Stimulated activated CD4-positive, alpha-beta T cell treated with anti-CD3 and anti-CD28 coated beads, TNF-alpha, amount 100 ng/mL, for 24 hours (primary cell): ENCODE data around the gene INTS4.
"Not testable (repeated sequence)": the region's sequence is repeated elsewhere in the genome, so short reads cannot be mapped to it uniquely, and the experiment has no call there.

Experiments
- DNase-seq, 3 experiments: peaks; one replicate each; pipeline ENCODE4 v3.0.0-alpha.2; 2020; ENCODE audit warnings: low read depth in 3 of 3

INTS4 gene, protein sequence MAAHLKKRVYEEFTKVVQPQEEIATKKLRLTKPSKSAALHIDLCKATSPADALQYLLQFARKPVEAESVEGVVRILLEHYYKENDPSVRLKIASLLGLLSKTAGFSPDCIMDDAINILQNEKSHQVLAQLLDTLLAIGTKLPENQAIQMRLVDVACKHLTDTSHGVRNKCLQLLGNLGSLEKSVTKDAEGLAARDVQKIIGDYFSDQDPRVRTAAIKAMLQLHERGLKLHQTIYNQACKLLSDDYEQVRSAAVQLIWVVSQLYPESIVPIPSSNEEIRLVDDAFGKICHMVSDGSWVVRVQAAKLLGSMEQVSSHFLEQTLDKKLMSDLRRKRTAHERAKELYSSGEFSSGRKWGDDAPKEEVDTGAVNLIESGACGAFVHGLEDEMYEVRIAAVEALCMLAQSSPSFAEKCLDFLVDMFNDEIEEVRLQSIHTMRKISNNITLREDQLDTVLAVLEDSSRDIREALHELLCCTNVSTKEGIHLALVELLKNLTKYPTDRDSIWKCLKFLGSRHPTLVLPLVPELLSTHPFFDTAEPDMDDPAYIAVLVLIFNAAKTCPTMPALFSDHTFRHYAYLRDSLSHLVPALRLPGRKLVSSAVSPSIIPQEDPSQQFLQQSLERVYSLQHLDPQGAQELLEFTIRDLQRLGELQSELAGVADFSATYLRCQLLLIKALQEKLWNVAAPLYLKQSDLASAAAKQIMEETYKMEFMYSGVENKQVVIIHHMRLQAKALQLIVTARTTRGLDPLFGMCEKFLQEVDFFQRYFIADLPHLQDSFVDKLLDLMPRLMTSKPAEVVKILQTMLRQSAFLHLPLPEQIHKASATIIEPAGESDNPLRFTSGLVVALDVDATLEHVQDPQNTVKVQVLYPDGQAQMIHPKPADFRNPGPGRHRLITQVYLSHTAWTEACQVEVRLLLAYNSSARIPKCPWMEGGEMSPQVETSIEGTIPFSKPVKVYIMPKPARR

DNA sequence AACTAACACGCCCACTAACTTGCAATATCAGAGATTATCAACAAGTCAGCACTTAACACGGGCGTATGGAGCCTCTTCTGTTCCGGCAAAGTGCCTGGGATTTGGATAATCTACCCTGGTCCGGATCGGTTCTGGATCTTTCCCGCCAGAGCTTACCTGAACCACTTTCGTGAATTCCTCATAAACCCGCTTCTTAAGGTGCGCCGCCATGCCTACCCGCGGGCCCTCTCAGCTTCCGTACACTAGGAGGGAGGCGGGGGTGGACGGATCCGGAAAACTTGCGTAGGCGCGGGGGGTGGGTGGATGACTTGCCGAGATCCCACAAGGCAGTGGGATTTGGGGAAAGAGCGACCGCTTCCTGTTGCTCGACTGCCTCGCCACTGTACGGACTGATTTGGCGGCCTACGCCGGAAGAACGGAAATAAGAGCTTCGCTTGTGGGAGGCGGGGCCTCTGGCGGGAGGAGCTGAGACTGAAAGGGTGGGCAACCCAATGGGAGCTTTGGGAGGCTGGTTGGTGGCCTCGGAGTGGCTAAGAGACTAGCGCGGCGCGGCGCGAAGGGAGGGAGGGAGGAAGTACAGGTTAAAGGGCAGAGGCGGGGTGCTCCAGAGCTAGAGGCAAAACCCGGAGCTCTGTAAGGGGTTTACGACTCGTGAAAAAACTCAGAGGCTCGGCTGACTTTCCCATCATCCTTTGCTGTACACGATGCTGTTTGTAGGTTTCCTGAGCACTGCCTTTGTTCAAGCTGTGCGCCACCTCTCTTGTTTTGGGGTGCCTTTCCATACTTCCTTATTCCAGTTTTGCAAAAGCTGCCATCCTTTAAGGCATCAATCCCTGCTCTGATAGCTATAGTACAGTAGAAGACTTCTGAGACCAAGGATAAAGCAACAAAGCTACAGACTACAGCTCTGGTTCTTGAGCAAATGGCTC lies at the start of gene INTS4:
Gene INTS4 (minus strand): TSS at position 235 of the 929 bp plus-strand sequence. CDS start 25 bp downstream, at position 210.
- peak; percentile 90 to 97 (median 96) for DNase-seq

GRCh38 chr11:78041843-78042440 lies 47.5 kb upstream of the INTS4 start:
- DNase-seq, result no peak

GRCh38 chr11:78041380-78041719 lies 46.9 kb upstream of the INTS4 start:
- DNase-seq, result not testable (repeated sequence)

- no peak for DNase-seq
Observed at GRCh38 chr11:78040691-78041379, 46.4 kb upstream of the INTS4 start.

GRCh38 chr11:78039919-78040671 lies 45.6 kb upstream of the INTS4 start:
- DNase-seq, result peak in 1 of 3 experiments; percentile 21

GRCh38 chr11:78039391-78039918 lies 45.0 kb upstream of the INTS4 start:
- DNase-seq, result no peak

DNA sequence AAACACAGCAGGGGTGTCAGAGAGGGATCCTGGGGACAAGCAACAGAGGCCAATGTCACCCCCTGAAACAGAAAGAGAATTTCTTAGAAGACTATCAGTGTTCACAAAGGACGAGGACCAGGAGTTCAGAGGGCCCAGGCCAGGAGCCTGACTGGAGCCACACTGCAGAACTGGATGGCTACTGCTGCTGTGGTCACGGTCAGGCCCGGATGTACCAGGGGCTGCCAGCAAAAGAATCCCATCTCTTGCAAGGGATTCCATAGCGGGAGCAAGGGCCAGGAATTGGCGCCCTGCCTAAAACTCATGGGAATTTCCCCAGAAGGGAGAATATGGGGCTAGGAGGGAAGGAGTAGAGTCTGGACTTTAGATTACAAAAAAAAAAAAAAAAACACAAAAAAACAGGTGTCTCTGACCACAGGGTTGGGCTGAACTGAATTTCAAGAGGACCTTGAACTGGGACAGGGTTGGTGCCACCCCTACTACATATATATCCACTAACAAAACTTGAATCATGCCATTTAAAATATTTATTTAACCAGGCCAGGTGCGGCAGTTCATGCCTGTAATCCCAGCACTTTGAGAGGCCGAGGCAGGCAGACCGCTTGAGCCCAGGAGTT lies 44.3 kb upstream of the INTS4 start:
- no peak for DNase-seq

DNA sequence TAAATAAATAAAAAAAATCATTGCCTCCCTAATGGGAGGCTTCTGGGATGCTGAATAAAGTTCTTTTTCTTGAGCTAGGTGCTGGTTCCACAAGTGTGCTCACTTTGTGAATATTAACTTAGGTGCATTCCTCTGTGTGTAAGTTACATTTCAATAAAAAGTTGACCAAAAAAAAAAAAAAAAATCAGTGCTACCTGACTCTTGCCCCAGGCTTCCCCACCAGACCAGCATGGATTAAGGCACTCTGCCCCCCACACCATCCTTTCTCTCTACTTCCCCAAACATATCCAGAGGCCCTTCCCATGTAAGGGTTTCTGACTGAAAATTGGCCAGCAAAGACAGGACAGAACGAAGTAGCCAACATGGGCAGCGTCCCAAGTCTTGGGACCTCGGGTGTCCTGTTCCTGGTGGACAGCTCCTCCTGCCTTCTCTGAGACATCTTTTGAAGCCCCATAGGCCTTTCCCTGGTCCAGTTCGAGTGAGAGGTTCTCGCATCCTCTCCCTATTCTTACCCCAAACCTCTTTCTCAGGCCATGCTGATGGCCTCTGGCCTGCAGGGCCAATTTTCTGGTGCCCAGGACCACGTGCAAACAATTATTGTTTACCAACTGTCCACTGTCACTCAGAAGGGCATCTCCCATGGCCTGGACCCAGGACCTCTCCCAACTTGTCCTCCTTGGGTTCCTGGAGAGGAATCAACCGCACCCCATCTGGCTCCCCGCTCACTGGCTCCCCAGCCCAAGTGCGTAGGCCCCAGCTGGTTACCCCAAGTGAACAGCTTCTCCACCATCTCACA lies 43.6 kb upstream of the INTS4 start:
- DNase-seq, result no peak

GRCh38 chr11:78037056-78037455 lies 42.6 kb upstream of the INTS4 start:
- DNase-seq, result no peak

- DNase-seq, result no peak
Observed at GRCh38 chr11:78036313-78036712, 41.8 kb upstream of the INTS4 start.

GRCh38 chr11:78034623-78035022 lies 40.2 kb upstream of the INTS4 start:
- DNase-seq, result no peak

DNA sequence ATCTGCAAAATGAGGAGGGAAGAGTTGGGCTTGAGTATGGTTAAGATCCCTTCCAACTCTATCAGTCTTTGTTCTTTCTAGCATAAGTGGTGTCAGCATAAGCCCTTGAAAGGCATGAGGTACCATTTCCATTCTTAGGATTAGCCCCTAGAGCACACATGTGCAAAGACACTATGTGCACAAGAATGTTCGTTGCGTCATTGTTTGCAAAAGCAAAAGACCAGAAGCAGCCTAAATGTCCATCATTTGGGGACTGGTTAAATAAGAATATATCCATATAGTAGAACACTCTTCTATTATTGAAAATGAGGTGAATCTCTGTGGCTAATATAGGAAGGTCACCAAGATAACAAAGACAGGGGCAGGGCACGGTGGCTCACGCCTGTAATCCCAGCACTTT lies 38.6 kb upstream of the INTS4 start:
- no peak for DNase-seq

GRCh38 chr11:78032090-78032489 lies 37.6 kb upstream of the INTS4 start:
- DNase-seq, result no peak

DNA sequence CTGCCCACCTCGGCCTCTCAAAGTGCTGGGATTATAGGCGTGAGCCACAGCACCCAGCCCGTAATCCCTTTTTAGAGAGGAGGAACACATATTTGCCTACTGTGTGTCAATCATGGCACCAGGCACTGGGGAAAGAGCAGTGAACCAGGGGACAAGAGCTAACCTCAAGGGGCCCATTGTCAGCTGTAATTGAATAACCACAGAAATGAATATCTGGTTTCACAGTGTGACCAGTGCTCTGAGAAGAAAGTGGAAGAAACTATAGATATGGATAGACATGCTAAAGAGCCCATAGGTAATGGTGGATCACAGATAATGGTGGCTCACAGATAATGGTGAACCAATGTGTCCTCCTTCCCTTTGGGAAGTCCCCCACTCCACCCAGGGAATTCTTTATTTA lies 37.2 kb upstream of the INTS4 start:
- DNase-seq, result no peak

DNA sequence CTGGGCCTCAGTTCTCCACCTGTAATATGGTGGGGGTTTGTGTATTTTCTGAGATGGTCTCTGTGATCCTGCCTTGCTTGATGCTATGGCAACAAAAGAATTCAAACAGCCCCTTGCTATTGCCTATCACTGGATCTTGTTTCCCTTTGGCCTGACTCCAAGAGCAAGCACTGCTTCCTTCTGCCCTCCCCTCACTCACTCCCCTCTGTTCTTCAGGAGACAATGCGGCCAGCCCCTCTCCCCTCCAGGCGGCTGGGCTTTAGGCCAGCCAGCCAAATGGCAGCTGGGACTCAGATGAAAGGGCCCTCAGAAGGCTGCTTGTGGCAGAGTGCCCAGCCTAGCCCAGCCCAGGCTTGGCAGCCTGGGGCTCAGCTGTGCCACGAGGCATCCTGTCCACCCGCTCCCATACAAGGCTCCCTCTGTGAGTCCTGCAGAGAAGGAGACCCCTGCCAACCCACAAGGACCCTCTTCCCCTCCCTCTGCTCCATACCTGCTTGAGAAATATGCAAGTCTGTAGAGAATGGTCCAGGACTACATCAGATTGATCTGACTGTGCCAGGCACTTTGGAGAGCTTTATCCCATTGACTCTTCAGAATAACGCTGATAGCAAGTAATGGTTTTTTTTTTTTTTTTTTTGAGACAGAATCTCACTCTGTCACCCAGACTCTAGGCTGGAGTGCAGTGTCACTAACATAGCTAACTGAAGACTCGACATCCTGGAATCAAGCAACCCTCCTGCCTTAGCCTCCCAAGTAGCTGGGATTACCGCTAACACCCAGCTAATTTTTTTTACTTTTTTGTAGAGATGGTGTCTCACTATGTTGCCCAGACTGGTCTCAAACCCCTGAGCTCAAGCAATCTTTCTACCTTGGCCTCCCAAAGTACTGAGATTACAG lies 36.2 kb upstream of the INTS4 start:
- no peak for DNase-seq

DNA sequence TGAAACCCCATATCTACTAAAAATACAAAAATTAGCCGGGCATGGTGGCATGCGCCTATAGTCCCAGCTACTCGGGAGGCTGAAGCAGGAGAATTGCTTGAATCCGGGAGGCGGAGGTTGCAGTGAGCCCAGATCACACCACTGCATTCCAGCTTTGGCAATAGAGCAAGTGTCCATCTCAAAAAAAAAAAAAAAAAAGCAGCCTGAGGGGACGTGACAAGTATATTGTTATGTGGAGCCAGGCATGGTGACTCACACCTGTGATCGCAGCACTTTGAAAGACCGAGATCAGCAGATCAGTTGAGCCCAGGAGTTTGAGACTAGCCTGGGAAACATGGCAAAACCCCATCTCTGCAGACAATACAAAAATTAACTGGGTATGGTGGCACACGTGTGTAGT lies 34.0 kb upstream of the INTS4 start:
- not testable (repeated sequence) for DNase-seq

DNA sequence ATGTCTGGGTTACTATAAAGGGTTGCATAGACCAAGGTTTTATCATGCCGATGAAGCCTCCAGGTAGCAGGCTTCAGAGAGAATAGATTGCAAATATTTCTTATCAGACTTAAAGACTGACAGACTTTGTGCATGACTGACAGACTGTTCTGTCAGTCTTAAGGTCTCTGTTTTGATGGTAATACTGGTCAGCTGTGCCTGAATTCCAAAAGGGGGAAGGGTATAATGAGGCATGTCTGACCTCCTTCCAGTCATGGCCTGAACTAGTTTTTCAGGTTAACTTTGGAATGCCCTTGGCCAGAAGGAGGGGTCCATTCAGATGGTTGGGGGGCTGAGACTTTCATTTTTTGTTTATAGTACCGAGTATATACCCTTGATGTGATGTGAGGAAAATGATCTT lies 33.3 kb upstream of the INTS4 start:
- no peak for DNase-seq
